SU-DHL-6 (cell line): ENCODE results near the gene MAML3.

Source experiments
- H2AFZ ChIP-seq: fragments of 200-600 bp; sonication (generic); 2 replicates; pipeline ENCODE4 v1.6.1; 2014; ENCODE audit warnings: low read depth, mild to moderate bottlenecking, moderate library complexity, mixed read lengths, antibody characterized with exemption, low read length; ENCODE audit not compliant: severe bottlenecking
- H3F3A ChIP-seq: fragments of 200-600 bp; shearing (Covaris generic); 2 replicates; pipeline ENCODE4 v1.6.0; 2016; ENCODE audit warnings: antibody characterized with exemption, mild to moderate bottlenecking; ENCODE audit not compliant: insufficient read depth
- H3K27ac ChIP-seq: fragments of 200-600 bp; sonication (generic); 2 replicates; pipeline ENCODE4 v1.5.1; 2016; ENCODE audit warnings: low read depth, mild to moderate bottlenecking, low read length, moderate library complexity, mixed read lengths
- H3K27me3 ChIP-seq: fragments of 200-600 bp; sonication (generic), shearing (Covaris generic); 2 replicates; pipeline ENCODE4 v1.6.0; 2014; ENCODE audit warnings: mild to moderate bottlenecking, low read length
- H3K36me3 ChIP-seq: fragments of 200-600 bp; sonication (generic); 2 replicates; pipeline ENCODE4 v1.6.1; 2014; ENCODE audit warnings: mild to moderate bottlenecking, low read length, mixed read lengths
- H3K4me2 ChIP-seq: fragments of 300-600, 200-600 bp; shearing (Covaris generic), sonication (generic); 2 replicates; pipeline ENCODE4 v1.6.0; 2014; ENCODE audit warnings: low read length, low read depth, mild to moderate bottlenecking; ENCODE audit not compliant: poor library complexity, severe bottlenecking
- H3K4me3 ChIP-seq: fragments of 200-600 bp; sonication (generic); 2 replicates; pipeline ENCODE4 v1.5.1; 2014; ENCODE audit warnings: antibody characterized with exemption, low read length, mild to moderate bottlenecking, mixed read lengths; ENCODE audit not compliant: insufficient read depth, poor library complexity, severe bottlenecking
- H3K79me2 ChIP-seq: fragments of 200-600 bp; sonication (generic); 2 replicates; pipeline ENCODE4 v1.6.1; 2014; ENCODE audit warnings: mild to moderate bottlenecking, low read length, moderate library complexity; ENCODE audit not compliant: insufficient read depth
- H3K9ac ChIP-seq: fragments of 200-600 bp; sonication (generic); 2 replicates; pipeline ENCODE4 v1.7.0; 2014; ENCODE audit warnings: mild to moderate bottlenecking, low read length
- H3K9me2 ChIP-seq: fragments of 200-600 bp; sonication (generic); replicated peaks from 2 replicates; pipeline ENCODE4 v1.6.1; 2014; ENCODE audit warnings: low read length; ENCODE audit not compliant: insufficient read depth
- H3K9me3 ChIP-seq: fragments of 200-600 bp; sonication (generic); 2 replicates; pipeline ENCODE4 v1.6.1; 2014; ENCODE audit warnings: low read length, mixed read lengths; ENCODE audit not compliant: insufficient read depth
- H4K20me1 ChIP-seq: fragments of 200-600 bp; sonication (generic); 2 replicates; pipeline ENCODE4 v1.6.1; 2014; ENCODE audit warnings: low read depth, mild to moderate bottlenecking, antibody characterized with exemption, low read length, moderate library complexity, mixed read lengths
- CTCF ChIP-seq: fragments of 200-600 bp; sonication (generic); IDR thresholded peaks from one replicate; pipeline ENCODE4 v1.5.1; 2017; ENCODE audit warnings: antibody characterized with exemption, mild to moderate bottlenecking, low read length, moderate library complexity; ENCODE audit not compliant: insufficient read depth, poor library complexity, severe bottlenecking
- EZH2phosphoT487 ChIP-seq: fragments of 200-600 bp; sonication (generic), shearing (Covaris generic); conservative IDR thresholded peaks from 2 replicates; pipeline ENCODE4 v1.6.1; 2018; ENCODE audit warnings: mild to moderate bottlenecking, antibody characterized with exemption, low read length, moderate library complexity, mixed read lengths

Gene MAML3

GRCh38 chr4:140189805-140190204 lies 35.8 kb upstream of the MAML3 start:
- H3K27me3 ChIP-seq, result no peaks in the 10 kb centered on the region
- H2AFZ ChIP-seq, result no peak overlapping the region
- H3K4me2 ChIP-seq, result no peak overlapping the region
- H3K9me3 ChIP-seq, result no peaks in the 10 kb centered on the region
- no peaks in the 10 kb centered on the region for H3K9me2 ChIP-seq
- no peaks in the 10 kb centered on the region for H3K79me2 ChIP-seq
- no peak overlapping the region for H3K9ac ChIP-seq
- H3K27ac ChIP-seq, result no peak overlapping the region
- no peak for TF ChIP-seq EZH2phosphoT487
- TF ChIP-seq CTCF, result no peak
- no peaks in the 10 kb centered on the region for H3F3A ChIP-seq
- H3K36me3 ChIP-seq, result no peaks in the 10 kb centered on the region
- H3K4me3 ChIP-seq, result no peak overlapping the region
- H4K20me1 ChIP-seq, result no peaks in the 10 kb centered on the region

- Histone ChIP-seq H3F3A (no peaks in the 10 kb centered on the region), H3K36me3 (no peaks in the 10 kb centered on the region), H2AFZ (no peak overlapping the region), H3K27me3 (no peaks in the 10 kb centered on the region), H3K9ac (no peak overlapping the region), H3K27ac (no peak overlapping the region), H3K9me3 (no peaks in the 10 kb centered on the region), H3K4me3 (no peak overlapping the region), H3K79me2 (no peaks in the 10 kb centered on the region), H3K9me2 (no peaks in the 10 kb centered on the region), H3K4me2 (no peak overlapping the region), H4K20me1 (no peaks in the 10 kb centered on the region)
- TF ChIP-seq EZH2phosphoT487 (no peak), CTCF (no peak)
These were observed 35.0 kb upstream of the MAML3 start for GRCh38 chr4:140188975-140189374.

- no peaks in the 10 kb centered on the region for H3K79me2 ChIP-seq
- TF ChIP-seq CTCF (no peak), EZH2phosphoT487 (no peak)
- no peak overlapping the region for H3K4me3 ChIP-seq
- no peak overlapping the region for H3K27ac ChIP-seq
- no peak overlapping the region for H2AFZ ChIP-seq
- no peak overlapping the region for H3K9ac ChIP-seq
- no peaks in the 10 kb centered on the region for H3K36me3 ChIP-seq
- H3K9me3 ChIP-seq, result no peaks in the 10 kb centered on the region
- no peaks in the 10 kb centered on the region for H3K27me3 ChIP-seq
- no peaks in the 10 kb centered on the region for H3F3A ChIP-seq
- H3K9me2 ChIP-seq, result no peaks in the 10 kb centered on the region
- H4K20me1 ChIP-seq, result no peaks in the 10 kb centered on the region
- no peak overlapping the region for H3K4me2 ChIP-seq
These were observed 33.3 kb upstream of the MAML3 start for GRCh38 chr4:140187316-140187695.

- H3K36me3 ChIP-seq, result no peaks in the 10 kb centered on the region
- H3K4me3 ChIP-seq, result no peak overlapping the region
- H3K9ac ChIP-seq, result no peak overlapping the region
- no peak overlapping the region for H2AFZ ChIP-seq
- no peak for TF ChIP-seq CTCF
- no peak for TF ChIP-seq EZH2phosphoT487
- no peaks in the 10 kb centered on the region for H3K27me3 ChIP-seq
- no peaks in the 10 kb centered on the region for H3K9me3 ChIP-seq
- H3K27ac ChIP-seq, result no peak overlapping the region
- H3K9me2 ChIP-seq, result no peaks in the 10 kb centered on the region
- no peak overlapping the region for H3K4me2 ChIP-seq
- no peaks in the 10 kb centered on the region for H3K79me2 ChIP-seq
- no peaks in the 10 kb centered on the region for H4K20me1 ChIP-seq
- H3F3A ChIP-seq, result no peaks in the 10 kb centered on the region
These were observed 32.8 kb upstream of the MAML3 start for GRCh38 chr4:140186651-140187315.
